ENCODE results near the gene TRABD2B.

DNA sequence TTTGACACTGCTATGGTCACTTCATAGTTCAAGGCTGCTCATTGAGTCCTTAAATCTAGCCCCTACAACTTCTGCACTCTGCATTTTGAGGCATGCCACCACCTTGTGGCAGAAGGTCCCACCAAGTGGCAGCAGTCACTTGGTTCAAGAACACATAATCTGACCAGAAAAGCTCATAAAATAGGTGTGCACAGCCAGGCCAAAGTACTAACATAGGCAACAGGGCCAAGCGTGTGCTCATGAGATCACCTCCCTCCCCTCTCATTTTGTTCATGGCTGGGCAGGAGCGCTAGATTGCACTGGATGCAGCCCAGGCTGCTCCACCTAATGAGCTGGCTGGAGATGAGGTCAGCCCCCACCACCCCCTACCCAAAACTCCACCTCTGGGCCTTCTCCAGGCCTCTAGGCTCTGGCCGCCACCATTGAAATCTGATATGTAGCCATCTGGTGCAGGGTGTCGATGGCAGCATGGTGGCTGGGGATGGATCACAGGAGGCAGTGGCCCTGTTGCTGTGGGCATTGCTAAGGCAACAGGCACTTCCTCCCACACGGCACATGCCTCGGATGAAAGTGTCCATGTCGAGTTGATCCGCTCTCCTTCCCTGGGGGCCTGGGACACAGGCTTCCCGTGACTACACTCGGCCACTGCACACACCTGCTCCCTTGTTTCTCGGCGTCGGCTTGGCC is 193.2 kb downstream of the TRABD2B start:
- no peak for TF ChIP-seq CTCF (conservative IDR thresholded peaks at IDR 0.05; ENCODE audit: low read depth in 2 of 2)
- no peak for TF ChIP-seq ETS1 (IDR thresholded peaks at IDR 0.05)
- no peak for TF ChIP-seq EZH2 (IDR thresholded peaks at IDR 0.05; ENCODE audit: low read depth, unreplicated experiment)
- TF ChIP-seq, protein P1, sequence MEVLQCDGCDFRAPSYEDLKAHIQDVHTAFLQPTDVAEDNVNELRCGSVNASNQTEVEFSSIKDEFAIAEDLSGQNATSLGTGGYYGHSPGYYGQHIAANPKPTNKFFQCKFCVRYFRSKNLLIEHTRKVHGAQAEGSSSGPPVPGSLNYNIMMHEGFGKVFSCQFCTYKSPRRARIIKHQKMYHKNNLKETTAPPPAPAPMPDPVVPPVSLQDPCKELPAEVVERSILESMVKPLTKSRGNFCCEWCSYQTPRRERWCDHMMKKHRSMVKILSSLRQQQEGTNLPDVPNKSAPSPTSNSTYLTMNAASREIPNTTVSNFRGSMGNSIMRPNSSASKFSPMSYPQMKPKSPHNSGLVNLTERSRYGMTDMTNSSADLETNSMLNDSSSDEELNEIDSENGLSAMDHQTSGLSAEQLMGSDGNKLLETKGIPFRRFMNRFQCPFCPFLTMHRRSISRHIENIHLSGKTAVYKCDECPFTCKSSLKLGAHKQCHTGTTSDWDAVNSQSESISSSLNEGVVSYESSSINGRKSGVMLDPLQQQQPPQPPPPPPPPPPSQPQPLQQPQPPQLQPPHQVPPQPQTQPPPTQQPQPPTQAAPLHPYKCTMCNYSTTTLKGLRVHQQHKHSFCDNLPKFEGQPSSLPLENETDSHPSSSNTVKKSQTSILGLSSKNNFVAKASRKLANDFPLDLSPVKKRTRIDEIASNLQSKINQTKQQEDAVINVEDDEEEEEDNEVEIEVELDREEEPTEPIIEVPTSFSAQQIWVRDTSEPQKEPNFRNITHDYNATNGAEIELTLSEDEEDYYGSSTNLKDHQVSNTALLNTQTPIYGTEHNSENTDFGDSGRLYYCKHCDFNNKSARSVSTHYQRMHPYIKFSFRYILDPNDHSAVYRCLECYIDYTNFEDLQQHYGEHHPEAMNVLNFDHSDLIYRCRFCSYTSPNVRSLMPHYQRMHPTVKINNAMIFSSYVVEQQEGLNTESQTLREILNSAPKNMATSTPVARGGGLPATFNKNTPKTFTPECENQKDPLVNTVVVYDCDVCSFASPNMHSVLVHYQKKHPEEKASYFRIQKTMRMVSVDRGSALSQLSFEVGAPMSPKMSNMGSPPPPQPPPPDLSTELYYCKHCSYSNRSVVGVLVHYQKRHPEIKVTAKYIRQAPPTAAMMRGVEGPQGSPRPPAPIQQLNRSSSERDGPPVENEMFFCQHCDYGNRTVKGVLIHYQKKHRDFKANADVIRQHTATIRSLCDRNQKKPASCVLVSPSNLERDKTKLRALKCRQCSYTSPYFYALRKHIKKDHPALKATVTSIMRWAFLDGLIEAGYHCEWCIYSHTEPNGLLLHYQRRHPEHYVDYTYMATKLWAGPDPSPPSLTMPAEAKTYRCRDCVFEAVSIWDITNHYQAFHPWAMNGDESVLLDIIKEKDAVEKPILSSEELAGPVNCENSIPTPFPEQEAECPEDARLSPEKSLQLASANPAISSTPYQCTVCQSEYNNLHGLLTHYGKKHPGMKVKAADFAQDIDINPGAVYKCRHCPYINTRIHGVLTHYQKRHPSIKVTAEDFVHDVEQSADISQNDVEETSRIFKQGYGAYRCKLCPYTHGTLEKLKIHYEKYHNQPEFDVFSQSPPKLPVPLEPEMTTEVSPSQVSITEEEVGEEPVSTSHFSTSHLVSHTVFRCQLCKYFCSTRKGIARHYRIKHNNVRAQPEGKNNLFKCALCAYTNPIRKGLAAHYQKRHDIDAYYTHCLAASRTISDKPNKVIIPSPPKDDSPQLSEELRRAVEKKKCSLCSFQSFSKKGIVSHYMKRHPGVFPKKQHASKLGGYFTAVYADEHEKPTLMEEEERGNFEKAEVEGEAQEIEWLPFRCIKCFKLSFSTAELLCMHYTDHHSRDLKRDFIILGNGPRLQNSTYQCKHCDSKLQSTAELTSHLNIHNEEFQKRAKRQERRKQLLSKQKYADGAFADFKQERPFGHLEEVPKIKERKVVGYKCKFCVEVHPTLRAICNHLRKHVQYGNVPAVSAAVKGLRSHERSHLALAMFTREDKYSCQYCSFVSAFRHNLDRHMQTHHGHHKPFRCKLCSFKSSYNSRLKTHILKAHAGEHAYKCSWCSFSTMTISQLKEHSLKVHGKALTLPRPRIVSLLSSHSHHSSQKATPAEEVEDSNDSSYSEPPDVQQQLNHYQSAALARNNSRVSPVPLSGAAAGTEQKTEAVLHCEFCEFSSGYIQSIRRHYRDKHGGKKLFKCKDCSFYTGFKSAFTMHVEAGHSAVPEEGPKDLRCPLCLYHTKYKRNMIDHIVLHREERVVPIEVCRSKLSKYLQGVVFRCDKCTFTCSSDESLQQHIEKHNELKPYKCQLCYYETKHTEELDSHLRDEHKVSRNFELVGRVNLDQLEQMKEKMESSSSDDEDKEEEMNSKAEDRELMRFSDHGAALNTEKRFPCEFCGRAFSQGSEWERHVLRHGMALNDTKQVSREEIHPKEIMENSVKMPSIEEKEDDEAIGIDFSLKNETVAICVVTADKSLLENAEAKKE (CRISPR knock-in tag; IDR thresholded peaks at IDR 0.05), result no peak
- TF ChIP-seq EZH2phosphoT487 (IDR thresholded peaks at IDR 0.05; ENCODE audit: unreplicated experiment), result no peak
- TF ChIP-seq POLR2AphosphoS5 (IDR thresholded peaks at IDR 0.05; ENCODE audit: low read depth), result no peak
- no peak for TF ChIP-seq REST (IDR thresholded peaks at IDR 0.05; ENCODE audit: unreplicated experiment)
- TF ChIP-seq CREB1 (CRISPR knock-in tag; IDR thresholded peaks at IDR 0.05; ENCODE audit: low read depth), result no peak
- TF ChIP-seq NANOG (IDR thresholded peaks at IDR 0.05; ENCODE audit: borderline replicate concordance), result no peak
- TF ChIP-seq JUNB (IDR thresholded peaks at IDR 0.05; ENCODE audit: unreplicated experiment), result no peak
- no peak for TF ChIP-seq ZNF114 (CRISPR knock-in tag; IDR thresholded peaks at IDR 0.05)
- TF ChIP-seq STAT1 (IDR thresholded peaks at IDR 0.05; ENCODE audit: unreplicated experiment), result no peak
